ENCODE results near the gene NLGN1.

NLGN1 gene

DNA sequence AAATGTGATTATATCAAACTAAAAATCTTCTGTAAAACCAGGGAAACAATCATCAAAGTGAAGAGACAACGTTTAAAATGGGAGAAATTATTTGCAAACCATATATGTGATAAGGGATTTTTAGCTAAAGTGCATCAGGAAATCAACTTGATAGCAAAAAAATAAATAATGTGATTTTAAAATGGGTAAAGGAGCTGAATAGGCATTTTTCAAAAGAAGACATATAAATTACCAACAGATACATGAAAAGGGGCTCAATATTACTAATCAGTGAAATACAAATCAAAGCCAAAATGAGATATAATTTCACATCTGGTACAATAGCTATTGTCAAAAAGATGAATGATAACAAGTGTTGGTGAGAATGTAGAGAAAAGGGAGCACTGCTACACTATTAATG, 924.0 kb downstream of the NLGN1 start:
- H3K9me3 Mint-ChIP-seq: peaks cover 16% of the 10 kb centered on the region
- no peak for DNase-seq (ENCODE audit: low spot score)
- no peaks in the 10 kb centered on the region for H3K4me1 Mint-ChIP-seq (ENCODE audit: low read depth)
- no peak overlapping the region for H3K4me3 Mint-ChIP-seq
- H3K36me3 Mint-ChIP-seq (ENCODE audit: low read depth): no peaks in the 10 kb centered on the region
- no peaks in the 10 kb centered on the region for H3K27me3 Mint-ChIP-seq (ENCODE audit: low read depth)
- H3K27ac Mint-ChIP-seq: no peak overlapping the region

- peaks cover 16% of the 10 kb centered on the region for H3K9me3 Mint-ChIP-seq
- no peaks in the 10 kb centered on the region for H3K27me3 Mint-ChIP-seq (ENCODE audit: low read depth)
- no peak overlapping the region for H3K27ac Mint-ChIP-seq
- no peaks in the 10 kb centered on the region for H3K4me1 Mint-ChIP-seq (ENCODE audit: low read depth)
- H3K4me3 Mint-ChIP-seq: no peak overlapping the region
- no peak for DNase-seq (ENCODE audit: low spot score)
- no peaks in the 10 kb centered on the region for H3K36me3 Mint-ChIP-seq (ENCODE audit: low read depth)
Measured at GRCh38 chr3:174322789-174323188, 925.2 kb downstream of the NLGN1 start.

- H3K36me3 Mint-ChIP-seq (ENCODE audit: low read depth): no peaks in the 10 kb centered on the region
- no peak overlapping the region for H3K4me3 Mint-ChIP-seq
- no peaks in the 10 kb centered on the region for H3K27me3 Mint-ChIP-seq (ENCODE audit: low read depth)
- H3K4me1 Mint-ChIP-seq (ENCODE audit: low read depth): no peaks in the 10 kb centered on the region
- DNase-seq (ENCODE audit: low spot score): no peak
- H3K9me3 Mint-ChIP-seq: peaks cover 7% of the 10 kb centered on the region
- H3K27ac Mint-ChIP-seq: no peak overlapping the region
Measured at GRCh38 chr3:174325171-174325570, 927.6 kb downstream of the NLGN1 start.

DNA sequence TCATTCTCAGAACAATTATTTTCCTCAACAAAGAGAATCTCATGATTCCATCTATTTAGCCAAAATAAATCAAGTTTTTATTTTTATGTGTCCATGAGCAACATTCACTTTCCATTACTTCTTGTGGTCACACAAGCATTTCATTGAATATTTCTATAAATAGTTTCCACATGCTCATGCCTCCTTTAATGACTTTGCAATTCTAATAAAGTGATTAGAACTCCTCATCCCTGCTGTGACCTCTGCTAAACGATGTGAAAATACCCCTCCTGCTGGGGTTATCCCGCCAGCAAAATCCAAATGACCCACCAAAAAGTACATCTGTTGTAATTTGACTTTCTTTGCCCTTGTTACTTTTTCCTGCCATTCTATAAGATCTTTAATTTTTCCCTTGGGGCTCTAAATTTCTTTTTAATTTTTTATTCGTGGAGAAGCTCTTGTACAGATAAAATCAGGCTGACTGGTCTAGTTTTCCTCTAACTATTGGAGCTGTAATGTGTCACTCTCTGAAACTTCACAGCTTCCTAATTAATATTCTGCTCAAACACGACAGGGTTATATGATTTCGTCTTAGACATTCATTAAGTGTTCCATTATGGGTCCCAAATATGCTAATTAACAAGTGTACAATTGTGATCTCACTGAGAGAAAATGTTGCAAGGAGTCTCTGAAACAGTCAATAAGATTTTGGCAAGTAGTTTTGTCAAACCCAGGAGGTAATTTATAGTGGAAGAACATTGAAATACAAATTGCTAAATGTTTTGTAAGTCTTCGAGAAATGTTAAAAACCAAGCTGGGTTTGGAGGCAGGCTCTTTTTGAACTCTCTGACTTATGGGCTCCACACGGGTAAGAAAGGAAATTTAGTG, 928.5 kb downstream of the NLGN1 start:
- Mint-ChIP-seq H3K27ac (no peak overlapping the region), H3K36me3 (ENCODE audit: low read depth) (no peaks in the 10 kb centered on the region), H3K4me1 (ENCODE audit: low read depth) (no peaks in the 10 kb centered on the region), H3K9me3 (no peaks in the 10 kb centered on the region), H3K27me3 (ENCODE audit: low read depth) (no peaks in the 10 kb centered on the region), H3K4me3 (no peak overlapping the region)
- no peak for DNase-seq (ENCODE audit: low spot score)

DNA sequence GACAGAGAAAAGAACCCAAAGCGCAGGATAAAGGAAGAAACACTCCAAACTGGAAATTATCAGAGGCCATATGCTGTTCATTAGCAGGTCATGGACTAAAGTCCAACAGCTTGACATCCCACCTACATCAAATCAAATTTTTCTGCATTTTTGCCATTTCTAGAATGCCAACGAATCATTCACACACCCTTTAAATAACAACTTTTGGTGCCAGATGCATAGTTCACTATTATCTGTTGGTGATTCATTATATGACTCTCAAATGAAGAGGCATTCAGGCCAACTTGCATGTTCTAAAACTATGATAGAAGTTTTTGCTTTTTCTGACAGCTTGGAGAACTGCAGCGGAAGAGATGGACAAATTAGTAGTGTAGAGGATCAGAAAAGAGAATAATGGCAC, 931.8 kb downstream of the NLGN1 start:
- Mint-ChIP-seq H3K27me3 (ENCODE audit: low read depth) (no peaks in the 10 kb centered on the region), H3K4me1 (ENCODE audit: low read depth) (no peaks in the 10 kb centered on the region), H3K27ac (no peak overlapping the region), H3K36me3 (ENCODE audit: low read depth) (no peaks in the 10 kb centered on the region), H3K4me3 (no peak overlapping the region), H3K9me3 (no peaks in the 10 kb centered on the region)
- DNase-seq (ENCODE audit: low spot score): no peak

DNA sequence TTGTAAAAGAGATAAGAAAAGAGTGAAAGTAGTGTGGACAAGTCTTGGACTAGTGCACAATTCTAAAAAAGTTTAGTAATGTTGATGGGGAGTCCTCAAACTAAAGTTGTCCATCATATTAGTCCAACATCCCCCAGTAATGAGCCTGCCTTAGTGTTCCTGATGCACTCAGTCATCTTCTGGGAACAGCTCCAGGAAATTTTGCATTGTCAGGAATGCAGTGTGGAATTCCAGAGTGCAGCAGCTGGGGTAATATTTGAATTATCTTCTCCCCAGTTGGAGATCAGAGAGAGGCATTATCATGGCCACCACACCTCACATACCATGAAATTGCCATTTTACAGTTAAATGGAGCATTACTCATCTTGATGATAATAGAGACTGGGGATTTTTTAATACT, 932.8 kb downstream of the NLGN1 start:
- Mint-ChIP-seq H3K4me3 (no peak overlapping the region), H3K27me3 (ENCODE audit: low read depth) (no peaks in the 10 kb centered on the region), H3K27ac (no peak overlapping the region), H3K4me1 (ENCODE audit: low read depth) (no peaks in the 10 kb centered on the region), H3K9me3 (no peaks in the 10 kb centered on the region), H3K36me3 (ENCODE audit: low read depth) (no peaks in the 10 kb centered on the region)
- DNase-seq (ENCODE audit: low spot score): no peak

- Mint-ChIP-seq H3K27me3 (ENCODE audit: low read depth) (no peaks in the 10 kb centered on the region), H3K36me3 (ENCODE audit: low read depth) (no peaks in the 10 kb centered on the region), H3K4me1 (ENCODE audit: low read depth) (no peaks in the 10 kb centered on the region), H3K4me3 (no peak overlapping the region), H3K9me3 (no peaks in the 10 kb centered on the region), H3K27ac (no peak overlapping the region)
- no peak for DNase-seq (ENCODE audit: low spot score)
Measured at GRCh38 chr3:174331095-174331800, 933.7 kb downstream of the NLGN1 start.

GRCh38 chr3:174332391-174332790, 934.8 kb downstream of the NLGN1 start:
- H3K27me3 Mint-ChIP-seq (ENCODE audit: low read depth): no peaks in the 10 kb centered on the region
- no peaks in the 10 kb centered on the region for H3K36me3 Mint-ChIP-seq (ENCODE audit: low read depth)
- DNase-seq (ENCODE audit: low spot score): no peak
- no peak overlapping the region for H3K4me3 Mint-ChIP-seq
- no peaks in the 10 kb centered on the region for H3K4me1 Mint-ChIP-seq (ENCODE audit: low read depth)
- H3K9me3 Mint-ChIP-seq: no peaks in the 10 kb centered on the region
- no peak overlapping the region for H3K27ac Mint-ChIP-seq

DNA sequence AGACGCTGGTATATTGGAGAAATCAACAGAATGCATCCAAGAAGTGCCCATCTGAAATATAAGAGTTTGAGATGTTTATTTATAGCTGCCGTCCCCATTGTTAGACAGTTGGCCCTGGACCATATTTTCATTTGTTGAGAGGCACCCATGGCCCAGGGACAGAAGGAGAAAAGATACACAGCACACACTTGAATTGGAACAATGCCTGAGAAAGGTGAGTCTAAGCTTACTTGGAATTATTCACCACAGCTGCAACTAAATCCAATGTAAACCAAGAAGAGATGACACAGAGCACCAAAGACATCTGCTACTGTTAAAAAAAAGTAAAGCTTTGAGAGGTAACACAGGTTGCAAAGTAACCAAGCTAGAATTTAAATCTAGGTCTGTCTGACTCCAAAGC, 936.1 kb downstream of the NLGN1 start:
- Mint-ChIP-seq H3K9me3 (no peaks in the 10 kb centered on the region), H3K27ac (no peak overlapping the region), H3K4me3 (no peak overlapping the region), H3K4me1 (ENCODE audit: low read depth) (no peaks in the 10 kb centered on the region), H3K27me3 (ENCODE audit: low read depth) (no peaks in the 10 kb centered on the region), H3K36me3 (ENCODE audit: low read depth) (no peaks in the 10 kb centered on the region)
- no peak for DNase-seq (ENCODE audit: low spot score)

- H3K9me3 Mint-ChIP-seq: no peaks in the 10 kb centered on the region
- H3K4me3 Mint-ChIP-seq: no peak overlapping the region
- no peak overlapping the region for H3K27ac Mint-ChIP-seq
- H3K27me3 Mint-ChIP-seq (ENCODE audit: low read depth): no peaks in the 10 kb centered on the region
- no peaks in the 10 kb centered on the region for H3K36me3 Mint-ChIP-seq (ENCODE audit: low read depth)
- H3K4me1 Mint-ChIP-seq (ENCODE audit: low read depth): no peaks in the 10 kb centered on the region
- no peak for DNase-seq (ENCODE audit: low spot score)
Measured at GRCh38 chr3:174334111-174334510, 936.6 kb downstream of the NLGN1 start.

GRCh38 chr3:174335324-174335723, 937.8 kb downstream of the NLGN1 start:
- no peak for DNase-seq (ENCODE audit: low spot score)
- Mint-ChIP-seq H3K4me3 (no peak overlapping the region), H3K4me1 (ENCODE audit: low read depth) (no peaks in the 10 kb centered on the region), H3K36me3 (ENCODE audit: low read depth) (no peaks in the 10 kb centered on the region), H3K9me3 (no peaks in the 10 kb centered on the region), H3K27me3 (ENCODE audit: low read depth) (no peaks in the 10 kb centered on the region), H3K27ac (no peak overlapping the region)

GRCh38 chr3:174335910-174336309, 938.4 kb downstream of the NLGN1 start:
- Mint-ChIP-seq H3K9me3 (no peaks in the 10 kb centered on the region), H3K4me3 (no peak overlapping the region), H3K27ac (no peak overlapping the region), H3K36me3 (ENCODE audit: low read depth) (no peaks in the 10 kb centered on the region), H3K27me3 (ENCODE audit: low read depth) (no peaks in the 10 kb centered on the region), H3K4me1 (ENCODE audit: low read depth) (no peaks in the 10 kb centered on the region)
- no peak for DNase-seq (ENCODE audit: low spot score)

Measured in T-helper 2 cell treated with Interferon-gamma antibody and Interleukin-4, amounts not matched to agents 5 μg/mL and 100 μg/mL, for 36 hours (primary cell).